Measurements from ENCODE around the gene SLC39A7.

SLC39A7 gene

GRCh38 chr6:33183071-33183683 lies 17.5 kb upstream of the SLC39A7 start:
- no peak for DNase-seq (ENCODE audit: low spot score)
- in situ Hi-C loops (cut with MboI; ENCODE audit: low sequenced_read_pairs, unreplicated experiment), result no loop called here
- TF ChIP-seq CTCF (IDR thresholded peaks at IDR 0.05; ENCODE audit: borderline replicate concordance, control extremely low read depth, extremely low read depth, insufficient read depth, missing control alignments), result no peak

GRCh38 chr6:33185190-33185589 lies 15.5 kb upstream of the SLC39A7 start:
- in situ Hi-C loops (cut with MboI; ENCODE audit: low sequenced_read_pairs, unreplicated experiment), result no loop called here
- DNase-seq (ENCODE audit: low spot score), result no peak
- no peak for TF ChIP-seq CTCF (IDR thresholded peaks at IDR 0.05; ENCODE audit: borderline replicate concordance, control extremely low read depth, extremely low read depth, insufficient read depth, missing control alignments)

- DNase-seq (ENCODE audit: low spot score), result no peak
- in situ Hi-C loops (cut with MboI; ENCODE audit: low sequenced_read_pairs, unreplicated experiment), result no loop called here
- TF ChIP-seq CTCF (IDR thresholded peaks at IDR 0.05; ENCODE audit: borderline replicate concordance, control extremely low read depth, extremely low read depth, insufficient read depth, missing control alignments), result no peak
These were observed 14.9 kb upstream of the SLC39A7 start for GRCh38 chr6:33185654-33186187.

- in situ Hi-C loops (cut with MboI; ENCODE audit: low sequenced_read_pairs, unreplicated experiment), result no loop called here
- TF ChIP-seq CTCF (IDR thresholded peaks at IDR 0.05; ENCODE audit: borderline replicate concordance, control extremely low read depth, extremely low read depth, insufficient read depth, missing control alignments), result no peak
- no peak for DNase-seq (ENCODE audit: low spot score)
These were observed 12.9 kb upstream of the SLC39A7 start for GRCh38 chr6:33187809-33188208.

GRCh38 chr6:33189164-33189563 lies 11.5 kb upstream of the SLC39A7 start:
- TF ChIP-seq CTCF (IDR thresholded peaks at IDR 0.05; ENCODE audit: borderline replicate concordance, control extremely low read depth, extremely low read depth, insufficient read depth, missing control alignments), result no peak
- DNase-seq (ENCODE audit: low spot score), result no peak
- in situ Hi-C loops (cut with MboI; ENCODE audit: low sequenced_read_pairs, unreplicated experiment), result no loop called here

- no peak for DNase-seq (ENCODE audit: low spot score)
- TF ChIP-seq CTCF (IDR thresholded peaks at IDR 0.05; ENCODE audit: borderline replicate concordance, control extremely low read depth, extremely low read depth, insufficient read depth, missing control alignments), result no peak
- in situ Hi-C loops (cut with MboI; ENCODE audit: low sequenced_read_pairs, unreplicated experiment), result no loop called here
These were observed 10.8 kb upstream of the SLC39A7 start for GRCh38 chr6:33189625-33190448.

All from GM13976 (cell line).